Heart left ventricle (tissue), 13 donors: ENCODE measurements around the gene SYCP2L.

Experiments used
- CTCF ChIP-seq, 12 donors: fragments of 200-600 bp; sonication (generic) in 4 of 12; IDR thresholded peaks; one replicate each; pipeline versions ENCODE4 v1.5.0 to v1.8.0; 2018 to 2022; ENCODE audit warnings: antibody characterized with exemption in 12 of 12, mild to moderate bottlenecking in 5 of 12
- POLR2A ChIP-seq, 2 donors: fragments of 450-650 bp; IDR thresholded peaks; one replicate each; pipeline ENCODE4 v1.6.1; 2017; ENCODE audit warnings: antibody characterized with exemption in 2 of 2, mild to moderate bottlenecking in 2 of 2, moderate library complexity in 2 of 2
- donor health status: ischemic (EF 13 %, LVEDD 7.1; RV severe dilation, severe dysfunction).
- donor health status: DM: no; HTN: yes; CAD: no.
- donor health status: DM: no; HTN: no; CAD: no.
- donor health status: ischemic (EF 25% LVEDD 6.9; RV normal size, moderate dysfunction).
- donor health status: ischemic (EF 25% LVEDD 5.7; RV mildly dilated, moderate dysfunction).
- donor health status: ischemic (EF 35%, LVEDD 5.7; RV mildly dilated, moderate dysfunction).
- donor health status: nonischemic (EF 11% LVEDD 7.7; RV severe dilation, severe dysfunction).
- donor health status: DM: yes; HTN: yes; CAD: no.
- donor health status: PGD.
- donor health status: ischemic (EF 29% LVEDD 5.4; RV normal size, mild dysfunction).
- donor health status: nonischemic (EF 23%, LVEDD 6.1; RV moderate dilation, normal function).

GRCh38 chr6:10877012-10877411 is 9.8 kb upstream of the SYCP2L start:
- TF ChIP-seq CTCF (IDR thresholded peaks at IDR 0.05): no peak
- no peak for TF ChIP-seq POLR2A (IDR thresholded peaks at IDR 0.05)
